HG02678 (cell line): ENCODE measurements around the gene PAX9.

Source experiments
- ATAC-seq: cut with Tn5 transposase; IDR thresholded peaks from one replicate; pipeline ENCODE4 v1.9.1; 2021; ENCODE audit warnings: mild to moderate bottlenecking, moderate library complexity; ENCODE audit not compliant: unreplicated experiment

Gene PAX9

DNA sequence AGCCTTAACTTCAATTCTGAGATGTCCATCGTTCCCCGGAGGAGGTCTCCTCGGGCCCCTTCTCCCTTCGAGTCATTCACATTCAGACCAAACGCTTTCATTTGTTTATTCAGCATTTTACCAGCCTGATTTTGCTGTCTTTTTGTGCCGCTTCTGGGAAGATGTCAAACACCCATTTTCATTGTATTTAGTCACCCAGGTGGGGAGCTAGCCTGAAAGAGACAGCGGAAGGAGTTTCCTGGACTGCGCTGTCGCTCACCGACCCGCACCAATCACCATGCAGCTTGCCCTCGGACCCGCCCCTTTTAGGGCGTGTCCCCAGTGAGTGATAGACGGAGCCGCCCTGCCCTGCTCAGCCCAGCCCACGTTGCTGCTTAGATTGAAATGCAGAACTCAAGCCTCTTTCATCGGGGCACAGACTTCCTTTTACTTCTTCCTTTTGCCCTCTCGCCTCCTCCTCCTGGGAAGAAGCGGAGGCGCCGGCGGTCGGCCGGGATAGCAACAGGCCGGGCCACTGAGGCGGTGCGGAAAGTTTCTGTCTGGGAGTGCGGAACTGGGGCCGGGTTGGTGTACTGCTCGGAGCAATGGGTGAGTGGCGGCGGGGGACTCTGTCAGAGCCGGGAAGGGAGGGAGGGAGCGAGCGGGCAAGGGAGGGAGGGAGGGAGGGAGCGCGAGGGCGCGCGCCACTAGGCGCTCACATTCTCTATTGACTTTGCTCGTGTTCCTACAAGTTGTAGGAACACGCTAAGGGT is at the start of gene PAX9:
Gene PAX9 (plus strand): TSS at position 355 of the 752 bp plus-strand sequence. CDS start 230 bp downstream, at position 585.
- peak; percentile 48 for ATAC-seq

DNA sequence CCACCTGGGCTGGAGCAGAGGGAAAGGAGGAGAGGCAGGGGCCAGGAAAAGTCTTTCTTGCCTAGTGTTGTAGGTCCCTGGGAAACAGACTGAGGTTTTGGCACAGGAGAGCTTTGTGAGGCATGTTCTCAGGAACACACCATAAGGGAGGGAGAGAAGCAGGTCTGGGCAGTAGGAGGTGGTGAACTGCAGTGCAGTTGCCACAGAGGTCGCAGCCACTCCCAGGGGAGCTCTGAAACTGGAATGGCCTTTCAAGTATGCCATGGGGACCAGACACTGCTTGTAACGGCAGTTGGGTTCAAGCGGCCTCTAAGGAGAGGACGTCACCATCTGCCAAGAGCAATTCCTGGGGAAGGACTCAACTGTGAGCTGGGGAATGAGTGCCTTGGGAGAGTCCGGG is 43.8 kb upstream of the PAX9 start:
- no peak for ATAC-seq

GRCh38 chr14:36618641-36619040 is 43.0 kb upstream of the PAX9 start:
- ATAC-seq: no peak

GRCh38 chr14:36619131-36619530 is 42.5 kb upstream of the PAX9 start:
- no peak for ATAC-seq

DNA sequence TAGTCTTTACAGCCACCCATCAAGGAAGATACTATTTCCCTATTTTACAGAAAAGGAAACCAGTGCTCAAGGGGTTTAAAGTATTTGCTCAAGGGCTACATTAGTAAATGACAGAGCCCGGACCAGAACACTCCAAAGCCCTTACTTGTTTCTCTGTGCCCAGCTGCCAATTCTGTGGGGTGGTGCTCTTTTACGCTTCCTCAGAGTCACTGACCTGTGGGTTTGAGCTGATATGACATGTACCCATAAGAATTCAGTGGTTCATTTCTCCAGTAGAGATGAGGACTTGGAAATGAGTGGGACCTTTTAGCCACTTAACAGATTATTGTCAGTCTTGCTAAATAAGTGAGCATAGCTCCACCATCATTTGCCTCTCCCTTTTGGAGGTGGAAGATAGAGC is 41.8 kb upstream of the PAX9 start:
- ATAC-seq: no peak

DNA sequence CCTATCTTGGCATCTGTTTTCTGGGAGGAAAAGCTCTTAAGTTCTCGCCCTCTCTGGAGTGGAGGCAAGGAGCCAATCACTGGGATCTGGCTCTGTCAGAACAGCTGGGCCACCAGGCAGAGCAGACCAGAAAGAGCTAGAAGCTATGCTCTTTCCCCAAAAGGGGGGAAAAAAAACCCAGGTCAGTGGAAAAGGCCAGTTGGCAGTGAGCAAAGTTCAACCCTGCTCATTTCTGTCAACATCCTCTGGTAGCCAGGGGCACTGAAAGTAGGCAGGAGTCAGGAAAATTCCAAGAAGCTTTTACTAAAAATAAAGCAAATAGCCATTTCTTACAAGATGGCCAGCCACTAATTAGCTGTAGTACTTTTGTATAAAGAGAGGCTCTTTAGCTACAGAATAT is 36.6 kb upstream of the PAX9 start:
- no peak for ATAC-seq

GRCh38 chr14:36625436-36625835 is 36.2 kb upstream of the PAX9 start:
- ATAC-seq: no peak

- ATAC-seq: no peak
These were observed 35.5 kb upstream of the PAX9 start for GRCh38 chr14:36626151-36626550.

DNA sequence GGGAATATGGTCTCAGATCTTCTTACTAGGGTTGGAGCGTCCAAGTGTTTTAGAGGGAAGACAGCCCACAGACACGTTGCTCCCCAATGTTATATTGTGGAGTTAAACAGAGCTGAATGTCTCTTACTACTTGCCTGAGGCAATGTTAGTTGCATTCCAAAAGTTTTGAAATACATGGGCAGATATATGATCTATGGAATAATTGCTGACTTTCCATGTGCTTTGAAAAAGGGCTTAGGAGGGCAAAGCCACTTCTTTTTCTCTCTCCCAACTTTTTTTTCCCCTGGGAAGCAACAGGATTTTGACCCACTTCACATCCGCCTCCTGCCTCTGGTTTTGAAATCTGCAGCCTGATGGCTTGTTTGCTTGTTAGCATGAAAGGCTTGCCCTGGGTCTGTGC is 33.7 kb upstream of the PAX9 start:
- no peak for ATAC-seq

DNA sequence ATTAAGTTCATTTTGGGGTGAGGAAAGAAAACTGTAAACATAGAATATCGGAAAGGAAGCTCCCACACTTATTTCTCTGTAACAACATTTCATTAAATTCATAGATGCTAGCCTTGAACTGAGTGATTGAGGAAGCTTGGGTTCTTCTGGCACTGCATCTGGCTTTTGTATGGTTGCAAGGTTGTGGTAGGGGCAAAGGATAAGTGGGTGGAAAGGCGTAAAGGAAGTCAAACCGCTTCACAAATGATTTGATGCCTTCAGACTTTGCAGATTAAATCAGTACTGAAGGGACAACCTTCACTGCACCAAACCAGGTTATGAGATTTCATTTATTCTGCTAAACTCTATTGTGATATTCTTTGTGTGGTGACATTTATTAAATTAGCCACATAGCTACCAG is 28.1 kb upstream of the PAX9 start:
- ATAC-seq: no peak

DNA sequence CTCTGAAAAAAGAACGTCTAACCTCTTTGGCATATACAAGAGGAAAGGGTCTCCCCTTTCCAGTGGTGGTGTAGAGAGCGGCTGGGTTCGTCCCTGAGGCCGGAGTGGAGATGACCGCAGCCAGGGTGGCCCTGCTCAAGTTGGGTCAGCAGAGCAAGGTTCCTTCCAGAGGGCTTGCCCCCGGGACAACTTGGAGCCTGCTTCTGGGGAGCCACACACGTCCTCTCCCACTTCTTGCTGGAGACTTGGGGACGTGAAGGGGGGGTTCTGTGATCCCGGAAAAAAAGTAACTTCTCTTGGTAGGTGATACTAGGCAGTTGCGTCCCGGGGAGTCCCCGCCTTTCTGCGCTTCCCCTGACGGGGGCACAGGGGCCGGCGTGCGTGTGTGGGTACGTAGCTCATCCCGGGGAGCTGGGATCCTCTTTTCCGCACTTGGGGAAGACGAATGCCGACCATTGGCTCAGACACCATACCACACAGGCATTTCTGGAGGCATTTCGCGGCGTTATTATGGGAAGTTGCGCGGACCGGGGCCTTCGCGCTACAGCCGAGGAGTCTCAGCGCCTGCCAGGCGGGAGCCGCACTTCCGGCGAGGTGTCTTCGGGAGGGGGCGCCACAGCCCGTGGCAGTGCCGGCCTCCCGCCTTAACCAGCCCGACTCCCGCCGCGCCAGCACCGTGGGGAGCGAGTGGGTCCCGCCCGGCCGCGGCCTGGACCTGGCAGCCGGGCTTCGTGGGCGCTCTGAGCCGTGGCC is 14.8 kb upstream of the PAX9 start:
- no peak for ATAC-seq

DNA sequence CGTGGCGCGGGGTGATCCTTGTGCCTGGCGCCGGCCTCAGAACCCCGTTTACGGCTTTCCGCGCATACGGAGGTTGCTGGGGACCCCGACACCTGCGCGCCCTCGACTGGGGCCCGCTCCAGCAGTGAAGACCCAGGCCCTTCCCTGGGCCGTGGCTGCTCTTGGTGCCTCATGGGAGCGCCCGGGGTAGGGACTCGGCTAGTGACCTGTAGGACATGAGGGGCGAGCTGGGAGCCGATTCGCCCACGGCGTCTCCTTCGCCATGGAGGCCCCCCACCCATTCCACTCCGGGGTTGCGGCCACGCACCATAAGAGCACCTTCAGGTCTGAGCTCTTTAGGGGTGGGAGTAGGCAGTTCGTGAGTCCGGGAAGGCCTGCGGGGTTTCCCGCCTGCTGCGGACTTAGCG is 14.2 kb upstream of the PAX9 start:
- no peak for ATAC-seq

- no peak for ATAC-seq
These were observed 13.6 kb upstream of the PAX9 start for GRCh38 chr14:36647824-36648753.

DNA sequence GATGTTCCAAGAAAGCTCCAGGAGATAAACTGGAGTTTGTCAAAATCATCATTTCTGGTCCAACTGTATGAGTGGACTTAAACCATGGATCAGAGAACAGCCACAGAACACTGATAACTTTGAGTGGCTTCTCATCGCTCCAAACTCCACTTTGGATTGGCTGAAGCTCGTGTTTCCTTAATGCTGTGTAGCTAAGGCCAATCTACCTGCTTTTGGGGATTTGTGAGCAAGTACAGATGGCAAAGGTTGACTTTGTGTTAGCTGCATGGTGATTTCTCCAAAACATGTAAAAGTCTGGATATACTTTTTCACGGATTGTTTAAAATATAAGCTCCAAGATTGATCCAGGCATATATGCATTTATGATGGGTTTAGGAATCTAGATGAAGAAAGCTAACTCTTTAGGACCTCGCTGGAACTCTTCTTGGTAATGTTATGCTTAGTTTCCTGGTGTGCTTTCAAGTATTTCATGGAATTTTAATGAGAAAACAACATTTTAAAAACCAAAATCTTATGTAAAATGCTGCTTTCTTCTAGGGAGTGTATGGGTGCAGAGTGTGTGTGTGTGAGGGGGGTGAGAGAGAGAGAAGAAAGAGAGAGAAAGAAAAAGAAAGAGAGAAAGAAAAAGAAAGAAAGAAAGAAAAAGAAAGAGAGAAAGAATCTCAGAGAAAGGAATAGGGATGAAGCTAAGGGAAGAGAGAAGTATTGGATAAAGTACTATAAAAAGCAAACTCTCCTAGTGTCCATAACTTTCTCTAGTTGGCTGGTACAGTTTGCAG is 11.6 kb upstream of the PAX9 start:
- ATAC-seq: no peak

- ATAC-seq: no peak
These were observed 9.0 kb upstream of the PAX9 start for GRCh38 chr14:36652542-36653201.

- ATAC-seq: no peak
These were observed 8.2 kb upstream of the PAX9 start for GRCh38 chr14:36653413-36653812.

- no peak for ATAC-seq
These were observed 7.5 kb upstream of the PAX9 start for GRCh38 chr14:36653962-36654793.

DNA sequence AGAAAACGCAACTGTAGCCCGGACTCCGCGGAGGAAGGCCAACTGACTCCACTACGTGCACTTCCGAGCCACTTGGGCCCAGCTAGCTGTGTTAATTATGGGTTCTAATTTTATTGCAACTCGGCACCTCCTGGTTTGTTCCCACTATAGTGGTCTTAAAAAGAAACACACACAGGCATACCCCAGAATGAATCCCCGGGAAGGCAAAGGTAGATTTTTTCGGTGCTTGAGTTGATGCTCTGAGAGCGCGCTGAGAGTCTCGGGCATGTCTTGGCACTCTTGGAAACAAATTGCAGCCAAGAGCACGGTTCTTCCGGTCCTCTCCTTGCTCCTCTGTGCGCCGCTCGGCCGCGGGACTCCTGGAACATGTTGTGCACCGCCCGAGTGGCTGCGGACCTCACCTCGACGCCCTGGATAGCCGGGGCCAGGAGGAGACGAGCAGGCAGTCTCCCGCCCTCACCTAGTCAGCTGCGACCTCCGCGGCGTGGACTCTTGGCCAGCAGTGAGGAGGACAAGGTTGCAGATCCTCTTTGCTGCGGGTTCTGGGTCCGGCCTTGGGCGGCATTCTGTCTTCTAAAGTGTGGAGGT is 6.8 kb upstream of the PAX9 start:
- no peak for ATAC-seq

- no peak for ATAC-seq
These were observed 6.1 kb upstream of the PAX9 start for GRCh38 chr14:36655571-36655962.
